ENCODE results near the gene SLC44A2.

The SLC44A2 gene

GRCh38 chr19:10683582-10683981, 58.2 kb downstream of the SLC44A2 start:
- DNase-seq, result no peak

- DNase-seq, result no peak
Measured at GRCh38 chr19:10685210-10685609, 59.9 kb downstream of the SLC44A2 start.

GRCh38 chr19:10686193-10686592, 60.8 kb downstream of the SLC44A2 start:
- no peak for DNase-seq

- DNase-seq, result no peak
Measured at GRCh38 chr19:10686661-10687517, 61.5 kb downstream of the SLC44A2 start.

- DNase-seq, result no peak
Measured at GRCh38 chr19:10687518-10688288, 62.4 kb downstream of the SLC44A2 start.

GRCh38 chr19:10688545-10689280, 63.4 kb downstream of the SLC44A2 start:
- no peak for DNase-seq

GRCh38 chr19:10690341-10690781, 65.0 kb downstream of the SLC44A2 start:
- DNase-seq, result no peak

GRCh38 chr19:10691178-10691881, 66.0 kb downstream of the SLC44A2 start:
- no peak for DNase-seq

- no peak for DNase-seq
Measured at GRCh38 chr19:10691883-10692282, 66.5 kb downstream of the SLC44A2 start.

GRCh38 chr19:10692673-10693264, 67.4 kb downstream of the SLC44A2 start:
- no peak for DNase-seq

Data from retina (tissue), 1 donor.